K562 (cell line): ENCODE data around the gene ACTRT2. TPM values are rescaled to one million over a fixed set of nuclear protein-coding genes. Genes with fewer than 3 reads are reported as not detected.

ENCODE experiments used
- ATAC-seq: fragments of 200-7000 bp; cut with Tn5 transposase; 3 replicates; pipeline ENCODE4 v1.9.1; 2020; ENCODE audit warnings: moderate library complexity
- BruUV-seq: library from RNA; stranded (reverse); fragments of 400-500 nt; replicated peaks from 2 replicates; lab custom pipeline; 2021; lab: Mats Ljungman, UMichigan
- CTCF ChIA-PET: fragments of 300-600 bp; formaldehyde crosslinking; extraction: SDS; loops from one replicate; lab custom pipeline; 2021; ENCODE audit warnings: low intra/inter-chr PET ratio; lab: Yijun Ruan, JAX
- POLR2A ChIA-PET: fragments of 300-600, 350-650 bp; sonication (Branson Sonifier 250); formaldehyde crosslinking; extraction: SDS; loops from one replicate; lab custom pipeline; 2021; ENCODE audit warnings: antibody characterized with exemption, inconsistent platforms; lab: Yijun Ruan, JAX
- DNase-seq, 4 experiments: peaks; one replicate each; pipeline versions ENCODE4 v3.0.0 to v3.0.0-alpha.2; 2011 to 2018; ENCODE audit warnings: low spot score in 3 of 4, mixed read lengths in 3 of 4; ENCODE audit errors: extremely low read depth in 1 of 4
- FAIRE-seq: peaks from 2 replicates; lab custom pipeline; 2011; peaks lifted over from hg19 to GRCh38; lab: Jason Lieb, UNC
- H2AFZ ChIP-seq: 2 replicates; pipeline ENCODE4 v1.6.0; 2011; ENCODE audit warnings: low read depth, low read length, control low read depth, inconsistent platforms
- H3K27ac ChIP-seq: fragments of 200-600 bp; 3 replicates; pipeline ENCODE4 v1.8.0; 2011; ENCODE audit warnings: low read depth, mild to moderate bottlenecking, control low read depth, inconsistent platforms, low read length, moderate library complexity, mixed read lengths; ENCODE audit errors: extremely low read depth
- H3K27me3 ChIP-seq, 2 experiments: fragments of 300-600 bp in 1 of 2; 2 replicates in 1 of 2; 3 replicates in 1 of 2; pipeline versions ENCODE4 v1.6.0 to v1.8.0; 2011; ENCODE audit warnings: inconsistent platforms in 2 of 2, low read length in 2 of 2, mild to moderate bottlenecking in 1 of 2, mixed read lengths in 1 of 2, moderate library complexity in 1 of 2; ENCODE audit not compliant: control insufficient read depth in 2 of 2, insufficient read depth in 2 of 2
- H3K36me3 ChIP-seq: fragments of 300-600 bp; 3 replicates; pipeline ENCODE4 v1.8.0; 2011; ENCODE audit warnings: mild to moderate bottlenecking, low read length, inconsistent platforms; ENCODE audit not compliant: control insufficient read depth, insufficient read depth
- H3K4me1 ChIP-seq, 2 experiments: fragments of 200-600 bp in 1 of 2; replicated peaks in 1 of 2; 2 replicates in 1 of 2; 3 replicates in 1 of 2; pipeline versions ENCODE4 v1.5.1 to v1.8.0; 2011; ENCODE audit warnings: inconsistent platforms in 2 of 2, low read length in 2 of 2, mild to moderate bottlenecking in 1 of 2, mixed read lengths in 1 of 2, moderate library complexity in 1 of 2; ENCODE audit not compliant: control insufficient read depth in 2 of 2, insufficient read depth in 2 of 2
- H3K4me2 ChIP-seq: 2 replicates; pipeline ENCODE4 v1.6.1; 2011; ENCODE audit warnings: low read length, control low read depth, inconsistent platforms, mixed read lengths; ENCODE audit not compliant: insufficient read depth
- H3K4me3 ChIP-seq: fragments of 200-600 bp; sonication (generic), shearing (Covaris generic); 2 replicates; pipeline ENCODE4 v1.5.1; 2016; ENCODE audit warnings: control low read depth, inconsistent platforms
- H3K79me2 ChIP-seq: fragments of 200-600 bp; 3 replicates; pipeline ENCODE4 v1.8.0; 2011; ENCODE audit warnings: low read length, inconsistent platforms; ENCODE audit not compliant: control insufficient read depth, insufficient read depth
- H3K9ac ChIP-seq, 2 experiments: 2 replicates each; pipeline versions ENCODE4 v1.6.0 to v1.6.1; 2011; ENCODE audit warnings: low read depth in 2 of 2, low read length in 2 of 2, control low read depth in 1 of 2, inconsistent platforms in 1 of 2, mild to moderate bottlenecking in 1 of 2, mixed read lengths in 1 of 2; ENCODE audit not compliant: insufficient read depth in 1 of 2
- H3K9me1 ChIP-seq: one replicate; pipeline ENCODE4 v1.6.0; 2011; ENCODE audit warnings: inconsistent platforms, mild to moderate bottlenecking, low read length, moderate library complexity; ENCODE audit not compliant: control insufficient read depth, insufficient read depth
- H3K9me3 ChIP-seq: replicated peaks from 2 replicates; pipeline ENCODE4 v1.5.1; 2011; ENCODE audit warnings: low read depth, low read length, inconsistent platforms; ENCODE audit not compliant: control insufficient read depth, insufficient read depth
- H4K20me1 ChIP-seq: replicated peaks from 2 replicates; pipeline ENCODE4 v1.6.1; 2011; ENCODE audit warnings: low read length, inconsistent platforms, mixed read lengths; ENCODE audit not compliant: control insufficient read depth, insufficient read depth
- NKRF ChIP-seq: fragments of 450-650 bp; IDR thresholded peaks from 2 replicates; pipeline ENCODE4 v1.6.1; 2016; ENCODE audit warnings: borderline replicate concordance
- PHF20 ChIP-seq: fragments of 450-650 bp; IDR thresholded peaks from 2 replicates; pipeline ENCODE4 v1.6.1; 2018; ENCODE audit not compliant: partially characterized antibody
- SOX6 ChIP-seq: fragments of 450-650 bp; IDR thresholded peaks from 2 replicates; pipeline ENCODE4 v1.6.1; 2014; ENCODE audit warnings: mild to moderate bottlenecking
- U2AF1 ChIP-seq: fragments of 200-400 bp; formaldehyde crosslinking; optimal IDR thresholded peaks from 2 replicates; pipeline ENCODE3; 2017; ENCODE audit warnings: mild to moderate bottlenecking, low read depth, low read length, moderate library complexity
- WGBS: fragments of 100-300 bp; shearing (Covaris generic); methylation state at CpG from one replicate; pipeline ENCODE4 v1.1.6; 2016; ENCODE audit warnings: low coverage, mixed read lengths; ENCODE audit not compliant: insufficient coverage; ENCODE audit errors: missing lambda C conversion rate; 5-methylcytosine and 5-hydroxymethylcytosine counted together
- in situ Hi-C: fragments of 300-500 bp; cut with MboI; formaldehyde crosslinking; loops from 4 replicates; pipeline ENCODE4 v1.15.0; 2018; ENCODE audit warnings: inconsistent platforms, mixed read lengths
- intact Hi-C: fragments of 100-400 bp; cut with micrococcal nuclease; formaldehyde crosslinking; loops from 2 replicates; pipeline ENCODE4 v1.14.2; 2022
- polyA plus RNA-seq, 8 experiments: library from polyadenylated mRNA; depleted of rRNA in 4 of 8; stranded (reverse) in 5 of 8; unstranded in 3 of 8; fragments of >200 nt; fragmentation: Nextera tagmentation in 2 of 8; fragmentation: Illumina TruSeq in 1 of 8; extraction: Ambion mirVana in 2 of 8; extraction: Trizol in 1 of 8; gene quantifications; 2 replicates each; pipeline versions ENCODE4 v1.2.1 to v1.2.3, GENCODE V29; 2011 to 2014; ENCODE audit warnings: inconsistent platforms in 1 of 8, missing spikeins in 1 of 8
- total RNA-seq, 7 experiments: library from RNA; depleted of rRNA in 6 of 7; stranded (reverse); fragments of >200 nt in 6 of 7; fragmentation: Illumina TruSeq in 2 of 7; extraction: Trizol in 2 of 7; gene quantifications; 2 replicates each; pipeline versions ENCODE4 v1.2.1 to v1.2.3, GENCODE V29; 2011 to 2021; ENCODE audit warnings: low replicate concordance in 1 of 7

ACTRT2 gene
- total and polyA plus RNA-seq, 9 of the 15 experiments (the other 6 are each of a cell fraction or from before 2014, with no cell fraction given) = not detected

GRCh38 chr1:3034728-3035562 is 13.7 kb downstream of the ACTRT2 start:
- Histone ChIP-seq H3K4me3 (no peak overlapping the region), H3K9me3 (no peaks in the 10 kb centered on the region), H3K27ac (no peak overlapping the region), H4K20me1 (no peaks in the 10 kb centered on the region), H3K9ac (no peak overlapping the region), H3K27me3 (peaks cover 10 to 44% of the 10 kb centered on the region in 2 experiments; a peak in 4 of 5 replicates), H3K36me3 (no peaks in the 10 kb centered on the region), H3K9me1 (no peaks in the 10 kb centered on the region), H3K79me2 (no peaks in the 10 kb centered on the region), H3K4me2 (no peak overlapping the region), H2AFZ (no peak overlapping the region), H3K4me1 (no peaks in the 10 kb centered on the region; a peak in 1 of 5 replicates)
- DNase-seq = no peak
- no peak for TF ChIP-seq NKRF
- no peak for TF ChIP-seq U2AF1
- no peak for TF ChIP-seq SOX6
- no peak for TF ChIP-seq PHF20
- in situ Hi-C loops = no loop called here
- WGBS = 2% methylated on average over 14 of the region's 14 CpGs
- intact Hi-C loops = no loop called here
- ATAC-seq = no peak
- BruUV-seq = no TSS peak
- POLR2A ChIA-PET = no interaction called here
- FAIRE-seq = no peak
- CTCF ChIA-PET = no interaction called here
